Neural progenitor cell (in vitro differentiated cells): ENCODE measurements around the gene TRIM14. TPM values are rescaled to one million over a fixed set of nuclear protein-coding genes. Genes with fewer than 3 reads are reported as not detected.

Experiments
- DNase-seq: peaks from one replicate; pipeline ENCODE4 v3.0.0-alpha.2; 2016; ENCODE audit warnings: low spot score
- H2AFZ ChIP-seq: fragments of 200-600 bp; sonication (generic); replicated peaks from 2 replicates; pipeline ENCODE4 v1.6.1; 2016; ENCODE audit warnings: antibody characterized with exemption
- H3F3A ChIP-seq: fragments of 200-600 bp; sonication (generic); 2 replicates; pipeline ENCODE4 v1.6.1; 2016; ENCODE audit warnings: antibody characterized with exemption, low read depth
- H3K27ac ChIP-seq: fragments of 200-600 bp; sonication (generic); 2 replicates; pipeline ENCODE4 v1.5.1; 2016; ENCODE audit warnings: mild to moderate bottlenecking
- H3K27me3 ChIP-seq: fragments of 200-600 bp; sonication (generic); 2 replicates; pipeline ENCODE4 v1.6.1; 2016; ENCODE audit warnings: mild to moderate bottlenecking, moderate library complexity
- H3K36me3 ChIP-seq: fragments of 200-600 bp; sonication (generic); 2 replicates; pipeline ENCODE4 v1.5.1; 2016
- H3K4me1 ChIP-seq: fragments of 200-600 bp; sonication (generic); 2 replicates; pipeline ENCODE4 v1.6.1; 2016; ENCODE audit warnings: mixed run types
- H3K4me2 ChIP-seq: fragments of 200-600 bp; sonication (generic); 2 replicates; pipeline ENCODE4 v1.6.1; 2016
- H3K4me3 ChIP-seq: fragments of 200-600 bp; sonication (generic); 2 replicates; pipeline ENCODE4 v1.5.1; 2016
- H3K79me2 ChIP-seq: fragments of 200-600 bp; sonication (generic); 2 replicates; pipeline ENCODE4 v1.6.1; 2016; ENCODE audit warnings: low read depth
- H3K9ac ChIP-seq: fragments of 200-600 bp; sonication (generic); 2 replicates; pipeline ENCODE4 v1.6.1; 2016
- H3K9me3 ChIP-seq: fragments of 200-600 bp; sonication (generic); 2 replicates; pipeline ENCODE4 v1.5.1; 2016; ENCODE audit warnings: low read depth
- H4K20me1 ChIP-seq: fragments of 200-600 bp; sonication (generic); 2 replicates; pipeline ENCODE4 v1.6.1; 2016; ENCODE audit warnings: low read depth
- H3K27ac Mint-ChIP-seq: 3 replicates; pipeline ENCODE4 v1.8.0; 2021; ENCODE audit warnings: mixed read lengths
- H3K27me3 Mint-ChIP-seq: 2 replicates; pipeline ENCODE4 v1.8.0; 2022; ENCODE audit warnings: low read depth, mild to moderate bottlenecking, inconsistent platforms, moderate library complexity, mixed read lengths; ENCODE audit not compliant: insufficient read depth
- H3K36me3 Mint-ChIP-seq: 3 replicates; pipeline ENCODE4 v1.8.0; 2021; ENCODE audit warnings: mixed read lengths
- H3K4me1 Mint-ChIP-seq: 3 replicates; pipeline ENCODE4 v1.8.0; 2021; ENCODE audit warnings: mixed read lengths
- H3K4me3 Mint-ChIP-seq: 3 replicates; pipeline ENCODE4 v1.8.0; 2021; ENCODE audit warnings: mild to moderate bottlenecking, moderate library complexity, mixed read lengths
- H3K9me3 Mint-ChIP-seq: 3 replicates; pipeline ENCODE4 v1.8.0; 2020; ENCODE audit warnings: mixed read lengths
- EZH2 ChIP-seq: fragments of 200-600 bp; sonication (generic); IDR thresholded peaks from 2 replicates; pipeline ENCODE4 v1.6.1; 2017; ENCODE audit warnings: antibody characterized with exemption, mild to moderate bottlenecking, moderate library complexity
- EZH2phosphoT487 ChIP-seq: fragments of 200-600 bp; sonication (generic); IDR thresholded peaks from 2 replicates; pipeline ENCODE4 v1.6.1; 2017; ENCODE audit warnings: antibody characterized with exemption
- total RNA-seq: library from RNA; depleted of rRNA; stranded (reverse); fragments of >200 nt; gene quantifications from 2 replicates; pipeline ENCODE4 v1.2.3, GENCODE V29; 2015; ENCODE audit warnings: low replicate concordance
- TF ChIP-seq, protein P1 (sequence below): fragments of 200-600 bp; sonication (generic); IDR thresholded peaks from 2 replicates; pipeline ENCODE4 v1.5.1; 2017; ENCODE audit warnings: antibody characterized with exemption, mild to moderate bottlenecking

Gene TRIM14
- total RNA-seq, 1 donor from 2014 or later: 0.17 TPM

DNA sequence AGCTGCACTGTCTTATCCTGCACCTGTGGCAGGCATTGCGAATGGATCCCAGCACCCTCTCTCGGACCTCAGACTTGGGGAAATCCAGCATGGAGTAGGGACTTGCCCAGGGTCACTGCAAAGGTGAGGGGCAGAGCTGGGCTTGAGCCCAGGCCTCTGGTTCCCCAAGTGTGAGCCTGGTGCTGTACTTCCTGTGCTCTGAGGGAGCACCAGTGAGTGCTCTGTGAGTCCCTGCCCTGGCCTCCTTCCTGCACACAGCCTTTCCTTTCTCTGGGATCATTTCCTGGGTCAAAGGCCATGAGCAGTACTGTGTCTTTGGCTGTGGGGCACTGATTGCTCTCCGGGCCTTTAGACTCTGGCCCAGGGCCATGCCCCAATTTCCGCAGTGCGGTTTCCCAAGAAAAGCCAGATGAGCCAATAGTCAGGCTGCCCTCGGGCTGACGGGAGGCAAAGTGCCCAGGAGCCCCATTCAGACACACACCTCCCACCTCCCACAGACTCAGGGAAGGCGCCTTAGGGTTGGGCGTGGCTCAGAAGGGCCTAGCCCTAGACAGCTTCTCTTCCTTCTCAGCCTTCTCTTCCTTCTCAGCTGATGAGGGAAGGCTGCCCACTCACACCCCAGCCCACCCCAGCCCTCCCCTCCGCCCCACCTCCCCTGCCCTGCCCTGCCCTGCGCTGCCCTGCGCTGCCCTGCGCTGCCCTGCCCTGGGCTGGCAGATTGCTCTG lies 23.3 kb upstream of the TRIM14 start:
- Histone ChIP-seq H3K79me2 (no peaks in the 10 kb centered on the region), H3K27ac (no peak overlapping the region), H2AFZ (no peak overlapping the region), H3K9ac (no peak overlapping the region), H3K4me1 (peaks cover 7% of the 10 kb centered on the region), H4K20me1 (no peaks in the 10 kb centered on the region), H3K4me2 (no peak overlapping the region), H3K9me3 (no peaks in the 10 kb centered on the region), H3F3A (no peaks in the 10 kb centered on the region), H3K36me3 (no peaks in the 10 kb centered on the region), H3K4me3 (no peak overlapping the region), H3K27me3 (no peaks in the 10 kb centered on the region)
- no peak overlapping the region for H3K4me3 Mint-ChIP-seq
- H3K27ac Mint-ChIP-seq: no peak overlapping the region
- H3K4me1 Mint-ChIP-seq: peaks cover 11% of the 10 kb centered on the region
- H3K9me3 Mint-ChIP-seq: no peaks in the 10 kb centered on the region
- H3K27me3 Mint-ChIP-seq: peaks cover 9% of the 10 kb centered on the region
- H3K36me3 Mint-ChIP-seq: no peaks in the 10 kb centered on the region
- DNase-seq: no peak
- no peak for TF ChIP-seq EZH2phosphoT487
- TF ChIP-seq, protein P1, sequence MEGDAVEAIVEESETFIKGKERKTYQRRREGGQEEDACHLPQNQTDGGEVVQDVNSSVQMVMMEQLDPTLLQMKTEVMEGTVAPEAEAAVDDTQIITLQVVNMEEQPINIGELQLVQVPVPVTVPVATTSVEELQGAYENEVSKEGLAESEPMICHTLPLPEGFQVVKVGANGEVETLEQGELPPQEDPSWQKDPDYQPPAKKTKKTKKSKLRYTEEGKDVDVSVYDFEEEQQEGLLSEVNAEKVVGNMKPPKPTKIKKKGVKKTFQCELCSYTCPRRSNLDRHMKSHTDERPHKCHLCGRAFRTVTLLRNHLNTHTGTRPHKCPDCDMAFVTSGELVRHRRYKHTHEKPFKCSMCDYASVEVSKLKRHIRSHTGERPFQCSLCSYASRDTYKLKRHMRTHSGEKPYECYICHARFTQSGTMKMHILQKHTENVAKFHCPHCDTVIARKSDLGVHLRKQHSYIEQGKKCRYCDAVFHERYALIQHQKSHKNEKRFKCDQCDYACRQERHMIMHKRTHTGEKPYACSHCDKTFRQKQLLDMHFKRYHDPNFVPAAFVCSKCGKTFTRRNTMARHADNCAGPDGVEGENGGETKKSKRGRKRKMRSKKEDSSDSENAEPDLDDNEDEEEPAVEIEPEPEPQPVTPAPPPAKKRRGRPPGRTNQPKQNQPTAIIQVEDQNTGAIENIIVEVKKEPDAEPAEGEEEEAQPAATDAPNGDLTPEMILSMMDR: no peak
- TF ChIP-seq EZH2: no peak

DNA sequence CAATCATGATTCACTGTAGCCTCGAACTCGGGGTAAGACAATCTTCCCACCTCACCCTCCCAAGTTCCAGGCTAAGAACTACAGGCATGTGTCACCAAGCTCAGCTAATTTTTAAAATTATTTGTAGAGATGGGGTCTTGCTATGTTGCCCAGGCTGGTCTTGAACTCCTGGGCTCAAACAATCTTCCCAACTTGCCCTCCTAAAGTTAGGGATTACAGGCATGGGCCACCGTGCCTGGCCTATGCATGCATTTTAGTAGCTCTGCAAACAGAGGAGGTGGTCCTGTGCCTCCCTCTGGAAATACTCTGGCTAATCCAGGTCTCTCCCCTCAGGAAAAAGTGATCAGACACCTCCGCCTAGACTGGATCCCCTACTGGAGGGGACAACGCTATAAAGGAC lies 21.5 kb upstream of the TRIM14 start:
- no peak for DNase-seq

DNA sequence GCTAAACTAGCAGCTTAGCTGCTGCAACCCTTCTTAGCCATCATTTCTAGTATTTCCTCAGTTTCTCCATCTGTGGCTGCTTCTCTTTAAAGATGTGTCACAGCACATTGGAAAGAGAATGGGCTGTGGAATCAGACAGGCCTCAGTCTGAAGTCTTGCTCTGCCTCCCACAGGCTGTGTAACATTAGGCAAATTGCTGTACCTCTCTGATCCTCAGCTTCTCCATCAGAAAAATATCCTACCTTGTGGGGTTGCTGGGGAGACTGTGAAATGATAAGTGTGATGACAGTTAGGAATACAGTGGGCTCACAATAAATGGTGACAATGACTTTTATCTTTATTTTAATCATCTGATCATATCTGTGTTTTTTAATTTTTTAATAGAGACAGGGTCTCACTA lies 17.5 kb upstream of the TRIM14 start:
- no peaks in the 10 kb centered on the region for H3K27me3 ChIP-seq
- H3K36me3 Mint-ChIP-seq: no peaks in the 10 kb centered on the region
- H3K27me3 Mint-ChIP-seq: peaks cover 14% of the 10 kb centered on the region
- peaks cover 9% of the 10 kb centered on the region for H4K20me1 ChIP-seq
- no peaks in the 10 kb centered on the region for H3K79me2 ChIP-seq
- peaks cover 4% of the 10 kb centered on the region for H3F3A ChIP-seq
- H2AFZ ChIP-seq: no peak overlapping the region
- H3K4me3 ChIP-seq: no peak overlapping the region
- H3K36me3 ChIP-seq: no peaks in the 10 kb centered on the region
- no peaks in the 10 kb centered on the region for H3K9me3 ChIP-seq
- H3K9ac ChIP-seq: no peak overlapping the region
- TF ChIP-seq, protein P1: no peak
- TF ChIP-seq EZH2phosphoT487 (no peak), EZH2 (no peak)
- H3K4me2 ChIP-seq: no peak overlapping the region
- peaks cover 14% of the 10 kb centered on the region for H3K4me1 ChIP-seq
- peaks cover 13% of the 10 kb centered on the region for H3K4me1 Mint-ChIP-seq
- DNase-seq: no peak
- no peak overlapping the region for H3K4me3 Mint-ChIP-seq
- no peaks in the 10 kb centered on the region for H3K9me3 Mint-ChIP-seq
- no peak overlapping the region for H3K27ac ChIP-seq
- no peak overlapping the region for H3K27ac Mint-ChIP-seq

More for the DNA sequence above, 21.5 kb upstream of the TRIM14 start:
- Mint-ChIP-seq H3K36me3 (no peaks in the 10 kb centered on the region), H3K4me1 (peaks cover 3% of the 10 kb centered on the region), H3K27ac (no peak overlapping the region), H3K4me3 (no peak overlapping the region), H3K27me3 (peaks cover 9% of the 10 kb centered on the region), H3K9me3 (no peaks in the 10 kb centered on the region)
- Histone ChIP-seq H3K79me2 (no peaks in the 10 kb centered on the region), H3K4me2 (no peak overlapping the region), H3K4me1 (no peaks in the 10 kb centered on the region), H3F3A (no peaks in the 10 kb centered on the region), H3K27ac (no peak overlapping the region), H4K20me1 (no peaks in the 10 kb centered on the region), H2AFZ (no peak overlapping the region), H3K9me3 (no peaks in the 10 kb centered on the region), H3K4me3 (no peak overlapping the region), H3K27me3 (no peaks in the 10 kb centered on the region), H3K9ac (no peak overlapping the region), H3K36me3 (no peaks in the 10 kb centered on the region)
- TF ChIP-seq EZH2phosphoT487 (no peak), EZH2 (no peak)
- TF ChIP-seq, protein P1: no peak
